ENCODE results near the gene DRC3.
A peak's percentile ranks its signal among the peaks of the same experiment; 100 is the strongest.

DNA sequence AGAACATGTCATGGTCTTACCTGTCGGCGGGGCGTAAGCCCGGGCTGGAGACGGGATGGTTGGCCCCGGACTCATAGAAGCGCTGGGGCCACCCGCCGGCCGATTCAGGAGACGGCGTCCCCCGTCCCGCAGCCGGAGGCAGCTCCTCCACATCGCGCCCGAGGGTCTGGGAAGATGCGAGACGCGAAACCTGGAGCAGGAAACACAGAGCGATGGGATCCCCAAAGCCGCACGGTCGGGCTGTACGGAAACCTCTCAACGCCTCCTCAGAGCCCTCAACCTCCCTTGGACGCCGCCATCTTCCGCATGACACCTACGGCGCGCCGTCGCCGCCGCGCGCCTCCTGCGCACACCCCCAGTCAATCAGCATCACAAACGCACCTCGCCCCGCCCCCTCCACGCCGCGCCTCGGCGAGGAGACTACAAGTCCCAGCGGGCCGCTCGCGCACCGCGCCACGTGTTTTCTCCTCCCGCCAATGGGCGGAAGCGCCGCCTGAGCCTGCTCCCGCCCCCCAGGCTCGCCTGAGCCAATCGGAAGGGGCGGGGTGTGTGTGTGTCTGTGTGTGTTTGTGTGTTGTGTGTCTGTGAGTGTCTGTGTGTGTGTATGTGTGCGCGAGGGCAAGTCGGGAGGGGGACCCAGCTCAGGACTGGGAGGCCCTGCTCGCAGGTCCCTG lies 66.3 kb downstream of the DRC3 start, which contains the start of the genes ATPAF2 and GID4:
- TF ChIP-seq POLR2AphosphoS5 (IDR thresholded peaks at IDR 0.05) = peak; percentile 90
- TF ChIP-seq EP300 (IDR thresholded peaks at IDR 0.05) = no peak
- peak in 1 of 2 donors; percentile 18 for TF ChIP-seq POLR2A (IDR thresholded peaks at IDR 0.05)
- TF ChIP-seq, protein P1, sequence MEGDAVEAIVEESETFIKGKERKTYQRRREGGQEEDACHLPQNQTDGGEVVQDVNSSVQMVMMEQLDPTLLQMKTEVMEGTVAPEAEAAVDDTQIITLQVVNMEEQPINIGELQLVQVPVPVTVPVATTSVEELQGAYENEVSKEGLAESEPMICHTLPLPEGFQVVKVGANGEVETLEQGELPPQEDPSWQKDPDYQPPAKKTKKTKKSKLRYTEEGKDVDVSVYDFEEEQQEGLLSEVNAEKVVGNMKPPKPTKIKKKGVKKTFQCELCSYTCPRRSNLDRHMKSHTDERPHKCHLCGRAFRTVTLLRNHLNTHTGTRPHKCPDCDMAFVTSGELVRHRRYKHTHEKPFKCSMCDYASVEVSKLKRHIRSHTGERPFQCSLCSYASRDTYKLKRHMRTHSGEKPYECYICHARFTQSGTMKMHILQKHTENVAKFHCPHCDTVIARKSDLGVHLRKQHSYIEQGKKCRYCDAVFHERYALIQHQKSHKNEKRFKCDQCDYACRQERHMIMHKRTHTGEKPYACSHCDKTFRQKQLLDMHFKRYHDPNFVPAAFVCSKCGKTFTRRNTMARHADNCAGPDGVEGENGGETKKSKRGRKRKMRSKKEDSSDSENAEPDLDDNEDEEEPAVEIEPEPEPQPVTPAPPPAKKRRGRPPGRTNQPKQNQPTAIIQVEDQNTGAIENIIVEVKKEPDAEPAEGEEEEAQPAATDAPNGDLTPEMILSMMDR (IDR thresholded peaks at IDR 0.05) = peak in 3 of 4 experiments; percentile 12 to 22 (median 16)

All from gastroesophageal sphincter (tissue), 3 donors.